GM18526 (cell line): ENCODE results near the gene PLAAT3.

ENCODE experiments used
- POLR2A ChIP-seq: IDR thresholded peaks from 3 replicates; pipeline ENCODE4 v1.6.1; 2011; ENCODE audit not compliant: insufficient read length; ENCODE audit errors: extremely low read depth

Gene PLAAT3

DNA sequence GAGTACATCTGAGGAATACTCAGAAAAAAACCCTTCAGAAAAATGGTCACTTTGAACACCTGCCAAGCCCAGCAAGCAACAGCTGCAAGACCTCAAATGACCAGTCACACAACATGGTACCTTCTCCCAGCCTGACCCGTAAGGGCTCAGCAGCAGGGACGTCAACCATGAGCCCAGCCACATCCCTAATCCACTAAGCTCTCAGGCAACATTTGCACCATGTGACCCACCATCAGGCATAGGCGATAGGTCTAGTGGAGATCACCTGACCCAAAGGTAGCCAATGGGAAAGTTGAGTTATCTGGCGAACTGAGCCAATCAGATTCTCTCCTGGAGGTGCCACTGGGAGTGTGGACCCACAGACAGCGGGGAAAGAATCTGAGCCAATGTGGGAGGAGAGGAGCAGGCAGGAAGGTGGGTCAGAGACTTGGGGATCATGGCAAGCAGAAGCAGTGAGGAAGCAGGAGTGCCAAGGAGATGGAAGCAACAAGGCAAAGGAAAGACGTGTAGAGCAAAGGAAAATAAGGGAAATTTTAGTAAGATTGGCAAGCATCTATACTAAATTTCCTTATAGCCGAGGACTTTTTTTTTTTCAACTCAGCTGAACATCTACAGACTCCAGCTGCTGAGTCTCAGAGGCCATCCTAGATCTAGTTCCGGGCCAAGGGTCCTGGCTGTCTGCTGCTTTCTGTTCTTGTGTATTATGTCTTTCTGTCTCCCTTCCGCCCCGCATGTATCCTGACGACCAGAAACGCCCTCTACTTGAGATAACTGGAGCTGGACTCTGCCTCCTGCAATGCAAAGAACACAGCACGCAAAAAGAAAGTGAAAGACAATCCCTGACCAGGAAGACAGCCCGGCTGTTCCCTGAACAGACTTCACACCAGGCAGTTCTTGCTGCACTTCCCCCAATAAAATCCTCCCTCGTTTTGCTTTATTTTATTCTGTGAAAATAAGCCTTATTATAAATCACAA, 40.1 kb downstream of the PLAAT3 start:
- TF ChIP-seq POLR2A = no peak

DNA sequence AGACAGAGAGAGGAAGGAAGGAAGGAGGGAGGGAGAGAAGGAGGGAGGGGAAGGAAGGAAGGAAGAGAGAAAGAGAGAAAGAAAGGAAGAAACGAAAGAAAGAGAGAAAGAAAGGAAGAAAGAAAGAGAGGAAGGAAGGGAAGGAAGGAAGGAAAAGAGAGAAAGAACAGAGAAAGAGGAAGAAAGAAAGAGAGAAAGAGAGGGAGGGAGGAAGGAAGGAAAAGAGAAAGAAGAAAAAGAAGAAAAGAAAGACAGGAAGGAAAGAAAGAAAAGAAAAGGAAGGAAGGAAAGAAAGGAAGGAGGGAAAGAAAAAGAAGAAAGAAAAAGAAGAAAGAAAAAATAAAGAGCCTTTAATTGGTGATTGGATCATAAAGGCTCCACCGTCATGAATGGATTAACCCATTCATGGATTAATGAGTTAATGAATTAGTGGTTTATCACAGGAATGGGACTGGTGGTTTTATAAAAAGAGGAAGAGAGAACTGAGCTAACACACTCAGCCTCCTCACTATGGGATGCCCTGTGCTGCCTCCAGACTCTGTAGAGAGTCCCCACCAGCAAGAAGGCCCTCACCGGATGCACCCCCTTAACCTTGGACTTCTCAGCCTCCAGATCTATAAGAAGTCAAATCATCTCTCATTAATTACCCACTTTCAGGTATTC, 42.1 kb downstream of the PLAAT3 start:
- no peak for TF ChIP-seq POLR2A

DNA sequence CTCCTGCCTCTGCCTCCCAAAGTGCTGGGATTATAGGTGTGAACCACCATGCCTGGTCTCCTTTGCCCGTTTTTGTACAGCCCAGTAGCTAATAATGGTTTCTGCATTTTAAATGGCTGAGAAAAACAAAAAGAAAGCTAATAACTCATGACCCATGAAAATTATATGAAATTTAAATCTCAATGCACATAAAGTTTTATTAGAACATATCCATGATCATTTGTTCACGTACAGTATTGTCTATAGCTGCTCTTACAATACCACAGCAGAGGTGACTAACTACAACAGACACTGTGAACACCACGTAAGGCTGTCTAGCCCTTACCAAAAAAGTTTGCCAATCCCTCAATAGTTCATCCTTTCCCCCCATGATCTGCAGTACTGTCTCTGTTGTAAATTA, 44.7 kb downstream of the PLAAT3 start:
- no peak for TF ChIP-seq POLR2A

DNA sequence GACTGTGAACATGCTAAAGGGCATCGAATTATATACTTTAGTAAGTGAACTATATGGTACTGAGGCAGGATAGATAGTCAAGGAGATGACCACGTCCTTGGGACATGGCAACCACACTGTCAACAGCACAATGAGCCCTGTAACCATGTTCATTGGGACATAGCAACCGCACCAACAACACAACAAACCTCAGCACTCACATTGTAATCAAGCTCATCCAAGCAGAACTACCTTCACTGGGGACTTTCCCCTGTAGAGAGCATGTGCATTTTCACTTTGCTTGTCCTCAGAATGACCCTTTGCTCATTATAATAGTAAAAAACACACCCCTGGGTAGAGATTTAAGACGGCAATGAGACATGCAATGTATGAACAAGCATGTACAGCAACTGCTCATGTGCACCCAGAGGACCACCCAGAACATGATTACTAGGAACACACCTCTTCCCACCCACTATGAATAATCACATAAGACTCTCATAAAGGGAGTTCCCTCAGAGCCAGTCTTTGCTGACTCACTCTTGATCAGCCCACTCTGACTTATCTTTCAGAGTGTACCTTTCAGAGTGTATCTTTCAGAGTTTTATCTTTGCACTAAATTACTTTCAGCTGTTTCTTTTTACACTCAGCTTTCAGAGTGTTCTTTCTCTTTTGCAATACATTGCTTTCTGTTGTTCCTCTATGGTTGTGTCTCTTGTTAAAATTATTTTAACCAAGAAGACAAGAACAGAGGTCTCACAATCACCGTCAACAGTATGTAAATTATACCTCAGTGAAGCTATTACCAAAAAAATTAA, 47.0 kb downstream of the PLAAT3 start:
- TF ChIP-seq POLR2A = no peak

DNA sequence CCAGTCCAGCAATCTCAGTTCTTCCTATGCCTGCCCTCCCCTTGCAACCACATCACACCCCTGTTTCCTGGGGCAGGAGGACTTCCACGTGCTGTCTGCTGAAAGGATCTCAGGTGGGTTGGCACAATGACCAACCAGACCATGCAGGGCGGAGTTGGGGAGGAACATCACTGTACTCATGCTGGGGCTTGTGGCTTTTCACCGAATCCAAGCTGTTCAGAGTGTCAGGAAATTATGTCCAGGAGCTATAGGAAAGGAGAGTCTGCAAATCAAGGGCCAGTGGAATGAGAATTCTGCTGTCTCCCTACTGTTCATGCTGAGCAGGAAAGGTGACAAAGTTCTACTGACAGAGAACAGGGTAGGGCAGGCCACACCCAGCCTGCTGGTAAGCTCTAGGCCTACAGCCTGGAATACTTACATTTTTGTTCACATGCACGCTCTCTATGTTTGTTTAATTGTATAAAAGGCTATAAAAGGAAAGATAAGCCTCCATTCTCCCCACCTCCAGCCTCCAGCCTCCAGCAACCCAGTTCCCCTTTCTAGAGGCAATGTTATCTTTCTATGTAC, 49.4 kb downstream of the PLAAT3 start:
- TF ChIP-seq POLR2A = no peak

DNA sequence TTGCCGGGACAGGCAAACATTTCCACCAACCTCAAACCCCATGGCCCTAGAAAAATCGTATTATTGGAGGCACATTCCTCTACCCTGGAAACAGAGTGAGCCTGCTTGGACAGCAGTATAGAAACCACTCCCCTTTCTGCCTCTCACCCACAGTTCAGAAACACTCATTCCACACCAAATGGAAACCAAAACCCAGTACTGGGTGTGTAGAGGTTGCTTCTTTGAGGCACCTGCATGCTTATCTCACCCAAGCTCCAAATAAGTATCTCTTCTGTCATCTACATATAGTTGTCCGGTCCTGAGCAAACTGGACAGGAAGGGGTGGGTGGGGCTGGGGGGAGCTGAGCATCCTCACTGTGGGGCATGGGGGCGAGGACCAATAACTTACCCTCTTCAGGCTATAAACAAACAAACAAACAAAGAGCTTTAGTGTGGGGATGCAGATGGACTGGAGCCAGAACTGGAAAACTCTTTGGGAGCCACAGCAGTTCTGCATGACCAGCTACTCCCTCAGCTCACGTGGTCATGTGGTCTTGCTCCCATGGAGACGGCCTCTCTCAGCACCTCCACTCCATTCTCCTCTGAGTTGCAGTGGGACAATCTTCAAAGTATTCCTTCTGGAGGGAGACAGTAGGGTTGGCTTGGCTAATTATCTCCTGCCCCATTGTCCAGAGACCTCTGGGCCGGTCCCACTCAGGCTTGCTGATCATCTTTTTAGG, 50.0 kb downstream of the PLAAT3 start:
- TF ChIP-seq POLR2A = no peak

DNA sequence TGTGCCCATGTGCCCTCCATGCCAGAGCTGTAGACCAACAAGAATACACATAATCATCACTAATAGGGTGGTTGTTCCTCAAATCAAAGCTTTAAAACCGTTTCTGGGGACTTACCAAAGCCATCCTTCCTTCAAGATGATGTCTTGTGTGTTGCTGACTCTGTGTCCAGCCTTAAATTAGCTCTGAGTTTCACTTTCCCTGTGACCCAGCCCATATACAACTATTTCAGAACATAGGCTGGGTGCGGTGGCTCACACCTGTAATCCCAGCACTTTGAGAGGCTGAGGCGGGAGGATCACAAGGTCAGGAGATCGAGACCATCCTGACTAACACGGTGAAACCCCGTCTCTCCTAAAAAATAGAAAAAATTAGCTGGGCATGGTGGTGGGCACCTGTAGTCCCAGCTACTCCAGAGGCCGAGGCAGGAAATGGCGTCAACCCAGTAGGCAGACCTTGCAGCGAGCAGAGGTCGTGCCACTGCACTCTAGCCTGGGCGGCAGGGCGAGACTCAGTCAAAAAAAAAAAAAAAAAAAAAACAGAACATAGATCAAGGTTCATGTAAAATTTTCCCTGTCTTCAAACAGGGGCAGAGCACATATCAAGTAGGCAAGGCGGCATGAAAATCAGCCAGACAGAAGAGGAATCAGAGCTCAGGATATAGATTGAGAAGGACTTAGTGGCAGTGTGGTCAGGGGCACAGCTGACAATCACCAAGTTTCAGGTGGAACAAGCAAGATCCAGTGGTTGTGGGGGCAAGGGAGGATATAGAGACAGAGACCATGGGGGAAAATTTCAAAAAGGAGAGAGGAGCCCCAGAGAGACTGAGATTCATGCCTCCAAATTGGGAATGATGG, 50.8 kb downstream of the PLAAT3 start, which contains the start of gene PLAAT2:
Gene PLAAT2, minus strand, starts transcription at position 179 of the 855 bp plus-strand sequence. Its CDS starts 55 bp downstream, at position 124.
- TF ChIP-seq POLR2A = no peak

DNA sequence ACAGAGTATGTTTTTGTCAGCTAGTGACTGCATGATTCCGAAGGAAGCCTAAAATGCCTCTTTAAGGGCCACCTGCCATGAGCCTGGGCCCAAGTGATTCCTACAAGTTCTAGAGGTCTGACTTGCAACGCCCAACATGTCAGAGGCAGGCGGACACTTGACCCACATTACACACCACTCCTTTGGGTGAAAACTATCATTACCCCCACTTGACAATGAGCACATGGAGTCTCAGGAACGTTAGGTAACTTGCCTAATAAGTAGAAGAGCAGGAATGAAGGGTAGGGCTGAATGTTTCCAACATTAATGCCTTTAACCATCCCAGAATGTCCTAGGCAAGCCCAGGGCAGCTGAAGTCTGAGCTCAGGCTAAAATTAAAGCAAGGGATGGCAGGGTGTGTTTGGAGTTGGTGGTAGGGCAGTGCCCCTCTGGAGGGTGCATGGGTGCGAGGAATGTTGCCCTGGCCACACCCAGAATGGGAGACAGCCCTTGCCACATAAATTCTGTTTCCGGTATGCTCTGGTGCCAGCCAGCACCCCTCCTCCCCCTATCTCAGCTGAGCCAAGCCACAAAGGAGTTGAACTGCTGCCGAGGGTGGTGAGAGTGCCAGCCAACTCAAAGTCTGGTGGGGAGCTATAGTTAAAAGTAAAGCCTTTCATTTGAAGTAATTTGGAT, 53.6 kb downstream of the PLAAT3 start:
- no peak for TF ChIP-seq POLR2A

DNA sequence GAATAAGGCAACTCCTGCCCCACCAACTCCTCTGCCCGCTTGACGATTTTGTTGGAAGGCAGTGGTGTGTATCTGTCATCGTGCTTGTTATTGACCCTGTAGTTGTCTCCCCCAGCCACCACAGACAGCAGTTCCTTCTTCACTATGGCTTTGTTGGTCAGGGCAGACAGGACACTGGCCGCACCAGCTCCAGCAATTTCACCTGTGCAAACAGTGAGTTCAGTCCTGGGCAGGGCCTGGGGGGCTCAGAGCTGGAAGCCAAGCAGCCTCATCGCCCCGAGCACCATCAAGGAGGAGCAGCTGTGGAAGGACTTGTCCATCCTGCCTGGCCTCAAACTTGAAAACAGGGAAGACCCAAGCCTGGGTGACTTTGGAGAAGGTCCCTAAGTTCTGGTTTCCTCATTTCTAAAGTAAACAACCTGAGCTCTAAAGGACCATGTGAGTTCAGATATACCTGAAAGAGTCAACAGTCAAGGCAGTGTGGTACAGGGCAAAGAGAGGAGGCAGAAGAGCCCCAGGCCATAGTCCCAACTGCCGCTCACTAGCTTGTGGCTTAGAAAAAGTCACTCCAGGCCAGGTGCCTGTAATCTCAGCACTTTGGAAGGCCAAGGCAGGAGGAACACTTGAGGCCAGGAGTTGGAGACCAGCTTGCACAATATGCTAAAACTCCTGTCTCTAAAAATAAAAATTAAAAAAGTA, 55.6 kb downstream of the PLAAT3 start:
- TF ChIP-seq POLR2A = no peak

DNA sequence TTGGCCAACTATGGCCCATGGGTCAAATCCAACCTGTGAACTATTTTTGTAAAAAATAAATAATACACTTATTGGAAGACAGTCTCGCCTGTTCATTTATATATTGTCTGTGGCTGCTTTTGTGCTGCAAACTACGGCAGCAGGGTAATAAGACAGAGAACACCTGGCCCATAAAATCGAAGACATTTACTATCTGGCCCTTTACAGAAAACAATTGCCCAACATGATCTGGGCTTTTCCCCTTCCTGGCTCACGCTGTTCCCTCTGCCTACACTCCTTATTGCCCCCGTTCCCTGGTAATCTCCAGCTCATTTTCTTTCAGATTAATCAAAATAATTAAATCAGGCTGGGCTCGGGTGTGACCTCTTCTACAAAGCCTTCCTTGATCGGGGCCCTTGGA, 56.7 kb downstream of the PLAAT3 start:
- no peak for TF ChIP-seq POLR2A

DNA sequence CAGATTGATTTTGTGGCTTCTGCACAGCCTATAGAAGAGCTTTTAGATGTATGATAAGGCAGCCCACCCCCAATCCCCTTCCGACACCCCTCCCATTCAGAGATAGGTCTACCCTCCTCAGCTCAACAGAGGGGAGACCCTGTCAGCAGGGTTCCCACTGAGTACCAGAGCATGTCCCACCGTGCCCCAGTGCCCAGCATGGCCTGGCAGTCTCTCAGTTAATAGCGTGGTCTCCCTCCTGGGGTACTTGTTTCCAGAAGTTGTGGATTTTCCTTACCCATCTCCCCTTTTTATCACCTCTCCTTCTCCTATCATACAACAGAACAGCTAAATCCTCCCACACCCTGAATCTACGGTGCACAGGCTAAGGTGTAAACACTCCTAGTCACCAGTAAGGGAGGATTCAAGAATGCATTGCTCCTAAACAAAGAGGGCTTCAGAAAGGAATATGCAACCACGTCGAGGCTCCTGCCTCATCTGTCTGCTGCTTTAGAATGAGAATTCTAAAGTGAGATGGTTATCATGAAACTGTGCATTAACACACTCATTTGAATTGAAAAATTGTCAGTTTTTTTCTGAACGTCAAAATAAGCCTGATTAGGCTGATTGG, 57.7 kb downstream of the PLAAT3 start:
- no peak for TF ChIP-seq POLR2A

DNA sequence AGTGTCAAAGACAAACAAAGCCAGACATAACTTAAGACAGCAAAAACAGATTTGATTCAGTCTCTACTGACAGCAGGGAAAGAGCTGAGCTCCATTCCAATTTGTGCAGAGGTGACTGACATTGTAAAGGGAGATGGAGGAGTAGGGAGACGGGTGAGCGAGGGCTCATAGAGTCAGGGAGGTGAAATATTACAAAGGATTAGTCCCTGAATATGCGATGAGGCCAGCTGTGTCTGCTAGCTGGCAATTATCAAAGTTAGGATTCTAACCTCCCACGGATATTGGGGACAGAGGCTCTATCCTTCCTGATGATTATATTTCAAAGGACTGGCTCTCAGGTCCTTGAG, 59.4 kb downstream of the PLAAT3 start:
- TF ChIP-seq POLR2A = no peak
